ENCODE measurements around the gene MED15.

MED15 gene

GRCh38 chr22:20586403-20586745 is 79.0 kb downstream of the MED15 start:
- TF ChIP-seq CTCF (IDR thresholded peaks at IDR 0.05; ENCODE audit: low read depth, low read length) = no peak
- H3K36me3 ChIP-seq = peaks cover 57% of the 10 kb centered on the region
- no peak overlapping the region for H3K27ac ChIP-seq
- no peaks in the 10 kb centered on the region for H3K27me3 ChIP-seq (ENCODE audit: insufficient read depth, low read depth, severe bottlenecking)
- H3K9me3 ChIP-seq (ENCODE audit: severe bottlenecking) = no peaks in the 10 kb centered on the region
- no peak for DNase-seq
- H3K4me3 ChIP-seq (ENCODE audit: low read depth, low read length) = no peak overlapping the region

- TF ChIP-seq CTCF (IDR thresholded peaks at IDR 0.05; ENCODE audit: low read depth, low read length) = no peak
- no peaks in the 10 kb centered on the region for H3K27me3 ChIP-seq (ENCODE audit: insufficient read depth, low read depth, severe bottlenecking)
- no peak overlapping the region for H3K4me3 ChIP-seq (ENCODE audit: low read depth, low read length)
- H3K36me3 ChIP-seq = peaks cover 52% of the 10 kb centered on the region
- no peaks in the 10 kb centered on the region for H3K9me3 ChIP-seq (ENCODE audit: severe bottlenecking)
- no peak overlapping the region for H3K27ac ChIP-seq
- no peak for DNase-seq
Observed at GRCh38 chr22:20587206-20587958, 80.0 kb downstream of the MED15 start.

GRCh38 chr22:20588092-20588842 is 80.9 kb downstream of the MED15 start:
- Histone ChIP-seq H3K36me3 (peaks cover 44% of the 10 kb centered on the region), H3K4me3 (ENCODE audit: low read depth, low read length) (no peak overlapping the region), H3K27ac (no peak overlapping the region), H3K27me3 (ENCODE audit: insufficient read depth, low read depth, severe bottlenecking) (no peaks in the 10 kb centered on the region), H3K9me3 (ENCODE audit: severe bottlenecking) (no peaks in the 10 kb centered on the region)
- no peak for DNase-seq
- no peak for TF ChIP-seq CTCF (IDR thresholded peaks at IDR 0.05; ENCODE audit: low read depth, low read length)

GRCh38 chr22:20588843-20589581 is 81.6 kb downstream of the MED15 start:
- Histone ChIP-seq H3K36me3 (peaks cover 37% of the 10 kb centered on the region), H3K4me3 (ENCODE audit: low read depth, low read length) (no peak overlapping the region), H3K27me3 (ENCODE audit: insufficient read depth, low read depth, severe bottlenecking) (no peaks in the 10 kb centered on the region), H3K9me3 (ENCODE audit: severe bottlenecking) (no peaks in the 10 kb centered on the region), H3K27ac (no peak overlapping the region)
- no peak for DNase-seq
- TF ChIP-seq CTCF (IDR thresholded peaks at IDR 0.05; ENCODE audit: low read depth, low read length) = no peak

- DNase-seq = no peak
- no peaks in the 10 kb centered on the region for H3K9me3 ChIP-seq (ENCODE audit: severe bottlenecking)
Observed at GRCh38 chr22:20589614-20590476, 82.4 kb downstream of the MED15 start.

More at GRCh38 chr22:20589614-20590476, 82.4 kb downstream of the MED15 start:
- Histone ChIP-seq H3K4me3 (ENCODE audit: low read depth, low read length) (no peak overlapping the region), H3K36me3 (peaks cover 29% of the 10 kb centered on the region), H3K27ac (no peak overlapping the region), H3K27me3 (ENCODE audit: insufficient read depth, low read depth, severe bottlenecking) (no peaks in the 10 kb centered on the region)
- TF ChIP-seq CTCF (IDR thresholded peaks at IDR 0.05; ENCODE audit: low read depth, low read length) = no peak

Measured in WERI-Rb-1 (cell line).